Left ventricle myocardium inferior (tissue), 1 donor: Measurements from ENCODE around the gene SH2D3C. TPM values are rescaled to one million over a fixed set of nuclear protein-coding genes. Genes with fewer than 3 reads are reported as not detected.

ENCODE experiments used
- DNase-seq: peaks from one replicate; pipeline ENCODE4 v3.0.0-alpha.2; 2020
- H3K27ac ChIP-seq: fragments of 200-600 bp; replicated peaks from 2 replicates; pipeline ENCODE4 v1.8.0; 2021
- H3K27me3 ChIP-seq: fragments of 200-600 bp; 2 replicates; pipeline ENCODE4 v1.8.0; 2021; ENCODE audit warnings: low read depth
- H3K36me3 ChIP-seq: fragments of 200-600 bp; 2 replicates; pipeline ENCODE4 v1.8.0; 2021
- H3K4me1 ChIP-seq: fragments of 200-600 bp; 2 replicates; pipeline ENCODE4 v1.8.0; 2021
- H3K4me3 ChIP-seq: fragments of 200-600 bp; 2 replicates; pipeline ENCODE4 v1.8.0; 2021; ENCODE audit warnings: mild to moderate bottlenecking, moderate library complexity
- H3K9me3 ChIP-seq: fragments of 200-600 bp; replicated peaks from 2 replicates; pipeline ENCODE4 v1.8.0; 2021
- CTCF ChIP-seq: fragments of 200-600 bp; IDR thresholded peaks from 2 replicates; pipeline ENCODE4 v1.8.0; 2021; ENCODE audit warnings: antibody characterized with exemption, mild to moderate bottlenecking, borderline replicate concordance
- intact Hi-C: fragments of 100-400 bp; cut with micrococcal nuclease; formaldehyde crosslinking; loops from one replicate; pipeline ENCODE4 v1.11.0; 2022
- total RNA-seq: library from RNA; stranded (reverse); fragmentation: NEBNext Ultra II Directional; extraction: Animal tissue kit (Norgen Biotek cat#: 25700); gene quantifications from one replicate; pipeline ENCODE4 v1.2.1, GENCODE V29; 2021
- donor health status: DM: no; HTN: yes; CAD: no; lungs with severe emphysema.

Gene SH2D3C
- total RNA-seq, 1 donor from 2014 or later, result 18.2 TPM

DNA sequence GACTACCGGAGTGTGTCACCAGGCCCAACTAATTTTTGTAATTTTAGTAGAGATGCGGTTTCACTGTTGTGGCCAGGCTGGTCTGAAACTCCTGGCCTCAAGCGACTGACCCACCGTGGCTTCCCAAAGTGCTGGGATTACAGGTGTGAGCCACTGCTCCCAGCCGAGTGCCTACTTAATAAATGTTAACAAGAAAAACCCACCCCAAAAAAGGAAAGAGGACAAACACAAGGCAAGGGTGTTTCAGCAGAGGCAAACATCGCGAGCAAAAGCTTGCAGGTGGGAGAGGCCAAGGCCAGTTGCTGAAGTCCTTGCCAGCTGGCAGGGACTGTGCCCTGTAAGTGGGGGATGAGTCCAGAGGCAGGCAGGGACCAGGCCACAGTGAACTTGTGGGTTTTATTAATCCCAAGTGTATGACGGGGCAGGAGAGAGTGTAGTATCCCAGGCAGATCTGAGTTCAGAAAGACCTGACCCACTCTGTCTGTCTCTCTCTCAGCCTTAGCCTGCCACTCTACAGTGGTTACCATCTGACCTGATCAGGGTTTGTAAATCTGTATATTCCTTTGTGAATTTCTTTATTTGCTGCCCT is 17.9 kb upstream of the SH2D3C start:
- intact Hi-C loops, result no loop called here
- H3K4me1 ChIP-seq, result peaks cover 32% of the 10 kb centered on the region
- H3K9me3 ChIP-seq, result no peaks in the 10 kb centered on the region
- H3K27ac ChIP-seq, result peak overlapping the region; percentile 50
- DNase-seq, result no peak
- H3K27me3 ChIP-seq, result no peaks in the 10 kb centered on the region
- peaks cover 14% of the 10 kb centered on the region for H3K36me3 ChIP-seq
- no peak for TF ChIP-seq CTCF
- H3K4me3 ChIP-seq, result no peak overlapping the region

- no peak for TF ChIP-seq CTCF
- no peaks in the 10 kb centered on the region for H3K9me3 ChIP-seq
- H3K4me1 ChIP-seq, result peaks cover 52% of the 10 kb centered on the region
- H3K36me3 ChIP-seq, result peaks cover 36% of the 10 kb centered on the region
- H3K4me3 ChIP-seq, result no peak overlapping the region
- peak overlapping the region; percentile 36 for H3K27ac ChIP-seq
- no peak for DNase-seq
- intact Hi-C loops, result loop anchor here (5.0 kb wide), 1 partner anchor 78 kb away; no protein-coding TSS in a partner anchor
- no peaks in the 10 kb centered on the region for H3K27me3 ChIP-seq
Observed at GRCh38 chr9:127794001-127794791, 15.7 kb upstream of the SH2D3C start.

DNA sequence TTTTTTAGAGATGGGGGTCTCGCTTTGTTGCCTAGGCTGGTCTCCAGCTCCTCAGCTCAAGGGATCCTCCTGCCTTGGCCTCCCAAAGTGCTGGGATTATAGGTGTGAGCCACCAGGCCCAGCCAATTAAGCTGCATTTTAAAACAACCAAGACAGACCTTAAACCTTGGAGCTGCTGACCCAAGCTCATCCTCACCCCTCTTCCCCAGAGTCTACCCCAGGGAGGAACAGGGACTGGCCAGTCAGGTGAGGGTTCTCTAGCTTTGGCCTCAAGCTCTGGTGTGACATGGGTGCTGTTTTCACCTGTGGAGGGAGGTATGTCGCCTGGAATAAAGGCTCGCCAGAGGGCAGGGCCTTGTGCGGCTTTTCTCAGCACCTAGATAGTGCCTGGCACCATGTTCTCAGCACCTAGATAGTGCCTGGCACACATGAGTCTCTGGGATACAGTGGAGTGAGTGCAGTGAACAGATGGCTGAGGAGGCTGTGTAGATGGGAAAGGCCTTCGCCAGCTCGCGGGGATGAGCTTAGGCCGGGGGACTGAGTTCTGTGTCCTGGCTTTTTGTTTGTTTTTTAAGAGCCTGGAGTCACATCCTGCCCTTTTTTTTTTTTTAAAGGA is 14.7 kb upstream of the SH2D3C start:
- H3K4me1 ChIP-seq, result peaks cover 62% of the 10 kb centered on the region
- peaks cover 46% of the 10 kb centered on the region for H3K36me3 ChIP-seq
- no peak for DNase-seq
- H3K9me3 ChIP-seq, result no peaks in the 10 kb centered on the region
- no peak for TF ChIP-seq CTCF
- intact Hi-C loops, result loop anchor here (5.0 kb wide), 1 partner anchor 79 kb away; no protein-coding TSS in a partner anchor
- H3K4me3 ChIP-seq, result no peak overlapping the region
- peak overlapping the region; percentile 46 for H3K27ac ChIP-seq
- H3K27me3 ChIP-seq, result no peaks in the 10 kb centered on the region

DNA sequence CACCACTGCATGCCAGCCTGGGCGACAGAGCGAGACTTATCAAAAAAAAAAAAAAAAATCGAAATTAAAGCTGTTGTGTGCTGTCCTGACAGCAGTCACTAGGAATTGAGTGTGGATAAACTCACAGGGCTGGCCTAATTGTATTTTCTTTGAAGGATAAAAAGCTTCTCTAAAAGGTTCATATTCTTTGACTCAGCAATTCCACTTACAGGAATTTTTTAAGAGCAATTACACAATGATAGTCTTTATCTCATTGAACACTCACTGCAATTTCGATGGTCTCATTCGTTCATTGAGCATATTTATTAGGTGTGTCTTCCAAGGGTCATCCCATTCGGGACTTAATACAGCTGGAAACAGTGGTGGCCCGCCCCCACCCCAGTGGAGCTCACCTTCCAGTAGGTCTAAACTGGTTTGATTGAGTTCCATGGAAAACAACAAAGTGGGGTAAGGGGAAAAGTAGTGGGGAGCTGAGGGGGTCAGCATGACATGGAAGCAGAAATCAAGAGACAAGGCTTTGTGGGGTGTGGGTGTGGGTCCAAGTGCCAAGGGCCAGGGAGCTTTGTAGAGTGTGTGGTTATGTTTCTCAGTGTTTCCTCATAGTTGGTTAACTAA is 14.1 kb upstream of the SH2D3C start:
- intact Hi-C loops, result loop anchor here (5.0 kb wide), 1 partner anchor 80 kb away; no protein-coding TSS in a partner anchor
- peaks cover 52% of the 10 kb centered on the region for H3K36me3 ChIP-seq

More for the DNA sequence above, 14.1 kb upstream of the SH2D3C start:
- no peaks in the 10 kb centered on the region for H3K9me3 ChIP-seq
- peak overlapping the region; percentile 46 for H3K27ac ChIP-seq
- H3K4me1 ChIP-seq, result peaks cover 69% of the 10 kb centered on the region
- no peak for TF ChIP-seq CTCF
- H3K27me3 ChIP-seq, result no peaks in the 10 kb centered on the region
- no peak overlapping the region for H3K4me3 ChIP-seq
- no peak for DNase-seq
